ENCODE results near the gene CLEC16A.
A peak's percentile ranks its signal among the peaks of the same experiment; 100 is the strongest.

DNA sequence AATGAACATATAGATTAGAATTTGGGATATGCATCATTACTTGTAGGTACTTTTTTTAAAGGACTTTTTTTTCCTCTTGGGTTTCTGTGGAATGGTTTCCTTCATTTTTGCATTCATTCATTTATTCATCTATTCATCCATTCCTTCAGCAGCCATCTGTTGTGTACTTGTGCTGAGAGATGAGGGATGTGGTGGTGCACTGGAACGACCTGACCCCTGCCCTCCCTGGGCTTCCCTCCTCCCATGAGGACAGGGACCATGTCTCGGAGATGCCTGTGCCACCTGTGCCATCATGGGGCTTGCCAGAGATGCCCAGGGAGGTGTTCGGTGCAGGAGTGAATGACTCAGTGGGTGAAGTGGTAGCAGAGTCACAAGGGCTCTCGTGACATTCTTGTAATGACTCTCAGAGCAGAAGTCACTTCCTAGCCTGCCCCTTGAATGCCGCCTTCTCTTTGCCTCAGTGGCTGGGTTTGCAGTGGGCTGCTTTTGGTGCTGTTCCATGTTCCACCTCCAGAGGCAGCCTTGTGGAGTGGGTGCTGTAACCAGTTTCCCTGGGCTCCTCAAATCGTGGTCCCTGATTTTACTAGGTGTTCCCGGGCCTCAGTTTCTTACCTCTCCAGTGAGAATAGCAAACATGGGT is 43.9 kb downstream of the CLEC16A start:
- TF ChIP-seq, protein P1, sequence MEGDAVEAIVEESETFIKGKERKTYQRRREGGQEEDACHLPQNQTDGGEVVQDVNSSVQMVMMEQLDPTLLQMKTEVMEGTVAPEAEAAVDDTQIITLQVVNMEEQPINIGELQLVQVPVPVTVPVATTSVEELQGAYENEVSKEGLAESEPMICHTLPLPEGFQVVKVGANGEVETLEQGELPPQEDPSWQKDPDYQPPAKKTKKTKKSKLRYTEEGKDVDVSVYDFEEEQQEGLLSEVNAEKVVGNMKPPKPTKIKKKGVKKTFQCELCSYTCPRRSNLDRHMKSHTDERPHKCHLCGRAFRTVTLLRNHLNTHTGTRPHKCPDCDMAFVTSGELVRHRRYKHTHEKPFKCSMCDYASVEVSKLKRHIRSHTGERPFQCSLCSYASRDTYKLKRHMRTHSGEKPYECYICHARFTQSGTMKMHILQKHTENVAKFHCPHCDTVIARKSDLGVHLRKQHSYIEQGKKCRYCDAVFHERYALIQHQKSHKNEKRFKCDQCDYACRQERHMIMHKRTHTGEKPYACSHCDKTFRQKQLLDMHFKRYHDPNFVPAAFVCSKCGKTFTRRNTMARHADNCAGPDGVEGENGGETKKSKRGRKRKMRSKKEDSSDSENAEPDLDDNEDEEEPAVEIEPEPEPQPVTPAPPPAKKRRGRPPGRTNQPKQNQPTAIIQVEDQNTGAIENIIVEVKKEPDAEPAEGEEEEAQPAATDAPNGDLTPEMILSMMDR (IDR thresholded peaks at IDR 0.05): peak; percentile 51
- no peak for TF ChIP-seq EZH2 (IDR thresholded peaks at IDR 0.05; ENCODE audit: borderline replicate concordance, insufficient read depth, low read depth, low read length, poor library complexity, severe bottlenecking)
